GM18867 (cell line): ENCODE data around the gene DPH6.
A peak's percentile ranks its signal among the peaks of the same experiment; 100 is the strongest.

Experiments
- ATAC-seq: cut with Tn5 transposase; IDR thresholded peaks from one replicate; pipeline ENCODE4 v1.9.1; 2021; ENCODE audit warnings: mild to moderate bottlenecking, moderate library complexity; ENCODE audit not compliant: unreplicated experiment

Gene DPH6

DNA sequence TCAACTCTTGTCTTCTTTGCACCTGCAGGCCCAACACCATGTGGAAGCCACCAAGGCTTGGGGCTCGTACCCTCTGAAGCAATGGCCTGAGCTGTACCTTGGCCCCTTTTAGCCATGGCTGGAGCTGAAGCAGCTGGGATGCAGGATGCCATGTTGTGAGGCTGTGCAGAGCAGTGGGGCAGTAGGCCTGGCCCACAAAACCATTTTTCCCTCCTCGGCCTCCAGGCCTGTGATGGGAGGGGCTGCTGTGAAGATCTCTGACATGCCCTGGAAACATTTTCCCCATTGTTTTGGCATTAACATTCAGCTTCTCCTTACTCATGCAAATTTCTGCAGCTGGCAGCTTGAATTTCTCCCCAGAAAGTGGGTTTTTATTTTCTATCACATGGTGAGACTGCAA is 58.5 kb downstream of the DPH6 start:
- no peak for ATAC-seq

- ATAC-seq: no peak
Measured at GRCh38 chr15:35486296-35486695, 59.7 kb downstream of the DPH6 start.

GRCh38 chr15:35485411-35485810 is 60.6 kb downstream of the DPH6 start:
- ATAC-seq: no peak

DNA sequence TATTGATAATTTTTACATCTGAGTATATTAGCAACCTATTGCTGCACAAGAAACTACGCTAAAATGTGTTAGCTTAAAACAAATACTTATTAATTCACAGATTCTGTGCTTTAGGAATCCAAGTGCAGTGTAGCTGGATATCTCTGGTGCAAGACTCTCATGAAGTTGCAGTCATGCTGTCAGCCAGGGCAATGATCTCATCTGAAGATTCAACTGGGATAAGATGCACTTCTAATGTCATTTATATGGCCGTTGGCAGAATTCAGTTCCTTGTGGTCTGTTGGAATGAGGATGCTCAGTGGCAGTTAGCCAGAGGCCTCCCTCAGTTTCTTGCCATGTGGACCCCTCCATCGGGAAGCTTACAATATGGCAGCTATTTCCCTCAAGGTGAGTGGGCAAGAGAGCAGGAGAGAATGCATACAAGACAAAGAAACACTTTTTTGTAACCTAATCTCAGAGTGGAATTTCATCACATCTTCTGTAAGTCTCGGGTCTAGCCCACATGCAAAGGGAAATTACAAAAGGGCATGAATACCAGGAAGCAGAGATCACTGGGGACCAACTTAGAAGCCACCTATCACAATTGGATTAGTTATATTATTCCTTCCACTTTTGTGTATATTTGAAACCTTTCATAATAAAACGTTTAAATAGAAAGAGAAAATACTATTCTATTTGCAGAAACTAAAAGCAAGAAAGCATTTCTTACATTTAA is 61.6 kb downstream of the DPH6 start:
- no peak for ATAC-seq

- no peak for ATAC-seq
Measured at GRCh38 chr15:35481992-35482391, 64.0 kb downstream of the DPH6 start.

GRCh38 chr15:35481064-35481463 is 64.9 kb downstream of the DPH6 start:
- ATAC-seq: no peak

- ATAC-seq: no peak
Measured at GRCh38 chr15:35479423-35479822, 66.5 kb downstream of the DPH6 start.

GRCh38 chr15:35477312-35478262 is 68.4 kb downstream of the DPH6 start:
- ATAC-seq: no peak

- ATAC-seq: no peak
Measured at GRCh38 chr15:35471024-35471423, 74.9 kb downstream of the DPH6 start.

- ATAC-seq: no peak
Measured at GRCh38 chr15:35470441-35470840, 75.5 kb downstream of the DPH6 start.

DNA sequence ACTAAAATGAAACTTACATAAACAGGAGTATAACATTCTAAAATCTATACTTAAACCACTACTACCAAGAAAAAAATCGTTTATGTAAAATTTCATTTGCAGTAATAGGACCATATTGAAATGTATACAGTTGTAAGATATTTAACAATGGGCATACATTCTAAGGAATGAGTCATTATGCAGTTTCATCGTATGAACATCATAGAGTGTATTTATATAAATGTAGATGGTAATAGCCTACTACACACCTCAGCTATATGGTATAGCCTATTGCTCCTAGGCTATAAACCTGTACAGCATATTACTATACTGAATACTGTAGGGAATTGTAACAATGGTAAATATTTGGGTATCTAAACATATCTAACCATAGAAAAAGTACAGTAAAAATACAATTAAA is 79.5 kb downstream of the DPH6 start:
- no peak for ATAC-seq

- ATAC-seq: no peak
Measured at GRCh38 chr15:35465783-35466182, 80.2 kb downstream of the DPH6 start.

- ATAC-seq: no peak
Measured at GRCh38 chr15:35460616-35461015, 85.3 kb downstream of the DPH6 start.

DNA sequence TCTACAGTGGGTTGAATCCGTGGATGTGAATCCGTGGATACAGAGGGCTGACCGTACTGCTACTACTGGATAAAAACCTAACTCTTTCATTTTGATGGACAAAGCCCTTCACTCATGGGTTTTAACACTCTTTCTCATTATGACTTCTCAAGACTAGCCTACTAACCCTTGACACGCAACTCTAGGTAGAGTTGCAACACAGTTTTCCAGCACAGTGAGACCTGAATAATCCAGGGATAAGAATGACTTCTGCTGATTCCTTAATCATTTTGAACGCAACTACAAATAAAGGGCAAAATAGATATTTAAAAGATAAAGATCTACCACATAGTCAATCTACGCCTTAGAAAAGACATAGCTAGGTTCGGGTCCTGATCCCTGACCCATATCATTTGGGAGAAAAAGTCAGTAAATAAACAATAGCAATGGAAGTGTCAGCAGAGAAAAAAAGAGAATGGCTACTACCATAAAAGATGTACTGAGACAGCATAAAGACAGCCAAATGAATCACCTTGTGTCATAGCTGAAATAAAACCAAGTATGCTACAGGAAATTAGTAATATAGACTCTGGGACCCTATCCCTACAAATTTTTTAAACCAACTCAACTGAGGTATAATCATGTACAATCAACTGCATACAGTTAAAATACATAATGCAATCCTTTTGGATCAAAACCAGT is 87.6 kb downstream of the DPH6 start:
- ATAC-seq: no peak

- ATAC-seq: no peak
Measured at GRCh38 chr15:35455201-35455600, 90.8 kb downstream of the DPH6 start.

- ATAC-seq: no peak
Measured at GRCh38 chr15:35450492-35450891, 95.5 kb downstream of the DPH6 start.

- ATAC-seq: no peak
Measured at GRCh38 chr15:35448294-35448693, 97.7 kb downstream of the DPH6 start.

DNA sequence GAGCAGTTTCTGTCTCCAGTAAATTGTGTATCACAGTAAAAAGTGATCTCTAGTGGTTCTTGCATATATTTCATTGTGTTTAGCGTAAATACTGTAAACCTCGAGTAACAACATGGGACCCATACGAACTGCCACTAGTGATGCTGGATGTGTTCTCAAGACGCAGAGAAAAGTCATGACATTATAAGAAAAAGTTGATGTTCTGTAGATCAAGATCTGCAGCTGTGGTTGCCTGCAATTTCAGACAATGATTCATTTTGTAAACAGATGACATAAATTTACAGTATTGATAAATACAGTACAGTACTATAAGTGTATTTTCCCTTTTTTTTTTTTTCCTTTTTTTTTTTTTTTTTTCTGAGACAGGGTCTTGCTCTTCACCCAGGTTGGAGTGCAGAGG is 100.1 kb downstream of the DPH6 start:
- ATAC-seq: no peak

DNA sequence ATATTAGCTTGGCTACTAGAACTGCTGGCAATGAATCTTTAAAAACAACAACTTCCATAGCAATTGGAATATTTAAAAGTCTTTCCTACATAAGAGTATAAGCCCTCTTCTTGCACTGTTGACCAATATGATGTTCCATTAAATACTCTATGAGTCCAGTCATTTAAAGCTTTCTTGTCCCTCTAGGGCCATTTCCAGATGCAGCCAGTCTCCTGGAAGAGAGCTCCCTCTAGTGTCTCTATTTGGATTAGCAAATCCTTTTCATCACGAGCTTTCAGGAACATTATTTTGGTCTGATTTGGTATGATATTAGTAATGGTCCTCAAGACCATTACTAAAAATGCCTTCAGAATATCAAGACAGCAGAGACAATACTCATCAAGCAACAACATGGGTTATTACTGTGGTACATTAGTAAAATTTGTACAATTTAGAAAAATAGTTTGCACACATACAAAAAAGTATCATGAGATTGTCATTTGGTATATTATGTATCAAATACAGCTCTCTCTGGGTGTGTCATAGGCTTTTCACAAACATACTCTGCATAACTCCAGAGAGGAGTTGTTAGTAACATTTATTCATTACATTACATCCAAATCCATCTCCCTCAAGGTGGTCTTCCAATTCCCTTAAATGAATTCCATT is 101.3 kb downstream of the DPH6 start:
- ATAC-seq: peak; percentile 75

GRCh38 chr15:35443376-35443775 is 102.6 kb downstream of the DPH6 start:
- ATAC-seq: no peak

GRCh38 chr15:35442742-35443141 is 103.2 kb downstream of the DPH6 start:
- no peak for ATAC-seq
